Neural progenitor cell (in vitro differentiated cells): Measurements from ENCODE around the gene HS3ST2.

Source experiments
- CTCF ChIP-seq: fragments of 200-600 bp; sonication (generic); IDR thresholded peaks from 2 replicates; pipeline ENCODE4 v1.5.1; 2017; ENCODE audit warnings: antibody characterized with exemption, mild to moderate bottlenecking
- EZH2 ChIP-seq: fragments of 200-600 bp; sonication (generic); IDR thresholded peaks from 2 replicates; pipeline ENCODE4 v1.6.1; 2017; ENCODE audit warnings: antibody characterized with exemption, mild to moderate bottlenecking, moderate library complexity

- peak; percentile 100 for TF ChIP-seq CTCF
- no peak for TF ChIP-seq EZH2
Measured at GRCh38 chr16:22898874-22899348, 84.9 kb downstream of the HS3ST2 start.
